GM06990 (cell line): ENCODE data around the gene DDI2.

Source experiments
- DNase-seq: peaks from one replicate; pipeline ENCODE4 v3.0.0-alpha.2; 2011; ENCODE audit not compliant: insufficient read length; ENCODE audit errors: extremely low read depth
- H3K27me3 ChIP-seq: replicated peaks from 2 replicates; pipeline ENCODE4 v1.6.0; 2011; ENCODE audit warnings: low read length; ENCODE audit not compliant: control insufficient read depth, insufficient read depth
- H3K36me3 ChIP-seq: 2 replicates; pipeline ENCODE4 v1.5.1; 2011; ENCODE audit warnings: low read length; ENCODE audit not compliant: control insufficient read depth, insufficient read depth
- H3K4me3 ChIP-seq: replicated peaks from 2 replicates; pipeline ENCODE4 v1.5.1; 2011; ENCODE audit warnings: low read depth, mild to moderate bottlenecking, control low read depth, low read length
- CTCF ChIP-seq: IDR thresholded peaks from 2 replicates; pipeline ENCODE4 v1.5.1; 2011; ENCODE audit warnings: low read length, control low read depth, mild to moderate bottlenecking, inconsistent platforms; ENCODE audit not compliant: insufficient read depth, poor library complexity, severe bottlenecking

The DDI2 gene

DNA sequence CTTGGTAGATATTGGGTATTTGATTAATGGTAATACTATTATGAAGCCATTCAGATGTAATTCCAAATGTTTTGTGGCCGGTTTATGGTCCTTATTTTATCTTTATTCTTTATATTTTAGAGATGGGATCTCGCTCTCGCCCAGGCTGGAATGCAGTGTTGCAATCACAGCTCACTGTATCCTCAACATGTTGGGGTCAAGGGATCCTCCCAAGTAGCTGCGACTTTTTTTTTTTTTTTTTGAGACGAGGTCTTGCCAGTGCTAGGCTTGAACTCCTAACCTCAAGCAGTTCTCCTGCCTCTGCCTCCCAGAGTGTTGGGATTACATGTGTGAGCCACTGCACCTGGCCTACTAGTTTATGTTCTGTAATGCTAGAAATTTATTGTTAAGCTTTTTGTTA lies 4.7 kb downstream of the DDI2 start:
- Histone ChIP-seq H3K4me3 (no peak overlapping the region), H3K36me3 (peaks cover 3% of the 10 kb centered on the region), H3K27me3 (no peaks in the 10 kb centered on the region)
- no peak for TF ChIP-seq CTCF
- no peak for DNase-seq

DNA sequence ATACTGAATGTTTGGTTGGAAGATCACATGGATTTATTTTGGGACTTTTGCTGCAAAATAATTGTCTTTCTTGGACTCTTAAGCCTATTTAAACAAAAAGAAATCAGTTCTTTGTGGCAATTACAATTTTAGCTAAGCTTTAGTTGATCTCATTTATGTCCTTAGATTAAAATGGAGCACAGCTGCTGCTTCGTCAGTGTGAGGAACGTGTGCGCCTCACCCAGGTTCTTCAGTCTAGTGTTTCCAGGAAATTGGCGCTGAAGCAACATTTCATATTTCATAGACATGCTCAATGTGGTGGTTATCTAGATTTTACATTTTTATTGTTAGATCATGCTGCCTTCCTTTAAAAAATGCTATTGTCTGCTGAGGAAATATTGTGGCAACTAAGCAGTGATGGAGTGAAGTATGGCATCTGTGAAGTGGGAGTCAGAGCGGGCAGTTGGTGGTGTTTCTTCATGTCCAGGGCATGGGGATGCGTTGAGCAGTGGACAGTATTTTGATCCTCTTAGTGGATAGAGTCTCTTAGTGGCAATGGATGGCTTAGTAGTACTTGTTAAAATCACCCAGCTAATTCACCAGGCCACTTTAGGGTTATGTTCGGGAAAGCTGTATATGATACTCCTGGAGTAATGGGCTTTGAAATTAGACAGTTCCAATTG lies 5.6 kb downstream of the DDI2 start:
- H3K36me3 ChIP-seq: peaks cover 3% of the 10 kb centered on the region
- H3K4me3 ChIP-seq: no peak overlapping the region
- DNase-seq: no peak
- no peak for TF ChIP-seq CTCF
- H3K27me3 ChIP-seq: no peaks in the 10 kb centered on the region

DNA sequence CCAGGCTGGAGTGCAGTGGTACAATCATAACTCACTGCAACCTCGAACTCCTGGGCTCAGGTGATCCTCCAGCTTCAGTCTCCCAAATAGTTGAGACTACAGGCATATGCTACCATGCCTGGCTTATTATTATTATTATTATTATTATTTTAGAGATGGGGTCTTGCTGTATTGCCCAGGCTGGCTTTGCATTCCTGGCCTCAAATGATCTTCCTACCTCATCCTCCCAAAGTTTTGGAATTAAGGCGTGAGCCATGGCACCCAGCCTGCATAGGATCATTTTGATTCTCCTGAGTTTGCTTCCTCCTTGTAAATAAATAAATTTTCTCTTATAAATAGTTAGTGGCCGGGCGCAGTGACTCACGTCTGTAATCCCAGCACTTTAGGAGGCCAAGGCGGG lies 6.2 kb downstream of the DDI2 start:
- no peak for TF ChIP-seq CTCF
- DNase-seq: no peak
- H3K4me3 ChIP-seq: no peak overlapping the region
- H3K36me3 ChIP-seq: peaks cover 3% of the 10 kb centered on the region
- no peaks in the 10 kb centered on the region for H3K27me3 ChIP-seq

- H3K4me3 ChIP-seq: no peak overlapping the region
- H3K36me3 ChIP-seq: peaks cover 3% of the 10 kb centered on the region
- no peaks in the 10 kb centered on the region for H3K27me3 ChIP-seq
- no peak for DNase-seq
- TF ChIP-seq CTCF: no peak
These were observed 7.0 kb downstream of the DDI2 start for GRCh38 chr1:15624133-15624714.

DNA sequence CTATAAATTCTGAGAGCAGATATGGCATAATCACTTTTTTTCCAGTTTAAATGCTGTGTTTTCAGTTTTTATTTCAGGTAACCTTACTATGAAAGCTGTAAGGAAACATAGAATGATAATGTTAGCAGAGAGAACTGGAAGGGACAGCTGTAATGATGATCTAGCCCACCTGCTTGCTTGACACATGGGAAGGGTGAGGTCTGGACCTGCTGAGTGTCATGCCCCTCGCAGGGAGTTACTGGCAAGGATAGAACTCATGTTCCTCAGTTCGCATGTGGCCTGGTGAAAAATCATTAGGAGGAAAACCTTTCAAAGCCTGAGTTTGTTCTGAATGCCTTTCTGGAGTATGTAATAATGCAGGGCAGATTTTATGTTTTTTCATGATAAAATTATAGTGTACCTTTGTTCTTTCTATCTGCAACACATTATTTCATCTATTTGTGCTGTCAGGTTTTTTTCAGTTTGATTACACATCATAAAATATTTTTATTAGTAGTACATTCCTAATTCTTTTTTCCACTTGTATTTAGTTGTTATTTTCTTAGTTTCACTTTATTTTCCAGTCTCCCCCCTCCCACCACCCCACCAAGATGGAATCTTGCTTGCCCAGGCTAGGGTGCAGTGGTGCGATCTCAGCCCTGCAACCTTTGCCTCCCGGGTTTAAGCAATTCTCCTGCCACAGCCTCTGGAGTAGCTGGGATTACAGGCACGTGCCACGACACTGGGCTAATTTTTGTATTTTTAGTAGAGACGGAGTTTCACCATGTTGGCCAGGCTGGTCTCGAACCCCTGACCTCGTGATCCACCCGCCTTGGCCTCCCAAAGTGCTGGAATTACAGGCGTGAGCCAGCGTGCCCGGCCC lies 8.0 kb downstream of the DDI2 start:
- DNase-seq: no peak
- Histone ChIP-seq H3K27me3 (no peaks in the 10 kb centered on the region), H3K36me3 (peaks cover 3% of the 10 kb centered on the region), H3K4me3 (no peak overlapping the region)
- no peak for TF ChIP-seq CTCF
